ENCODE measurements around the gene C4A.
"Not testable (repeated sequence)": the region's sequence is repeated elsewhere in the genome, so short reads cannot be mapped to it uniquely, and the experiment has no call there.

The C4A gene

GRCh38 chr6:31980998-31981397, 859 bp upstream of the C4A start:
- DNase-seq: not testable (repeated sequence)

DNA sequence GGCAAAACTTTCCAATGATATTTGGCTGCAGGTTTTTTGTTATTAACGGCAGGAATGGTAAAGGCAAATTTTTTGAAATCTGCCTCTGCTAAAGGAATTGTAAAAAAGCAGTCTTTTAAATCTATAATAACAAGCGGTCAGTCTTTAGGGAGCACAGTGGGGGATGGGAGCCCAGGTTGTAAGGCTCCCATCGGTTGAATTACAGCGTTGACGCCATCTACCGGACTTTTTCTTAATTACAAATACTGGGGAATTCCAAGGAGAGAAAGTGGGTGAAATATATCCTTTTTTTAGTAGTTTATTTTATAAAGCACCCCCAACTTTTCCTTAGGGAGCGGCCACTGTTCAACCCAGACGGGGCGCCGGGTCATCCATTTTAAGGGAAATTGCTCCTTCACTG, 7.5 kb downstream of the C4A start:
- DNase-seq: not testable (repeated sequence)

- not testable (repeated sequence) for DNase-seq
Measured at GRCh38 chr6:31994421-31994820, 12.6 kb downstream of the C4A start.

DNA sequence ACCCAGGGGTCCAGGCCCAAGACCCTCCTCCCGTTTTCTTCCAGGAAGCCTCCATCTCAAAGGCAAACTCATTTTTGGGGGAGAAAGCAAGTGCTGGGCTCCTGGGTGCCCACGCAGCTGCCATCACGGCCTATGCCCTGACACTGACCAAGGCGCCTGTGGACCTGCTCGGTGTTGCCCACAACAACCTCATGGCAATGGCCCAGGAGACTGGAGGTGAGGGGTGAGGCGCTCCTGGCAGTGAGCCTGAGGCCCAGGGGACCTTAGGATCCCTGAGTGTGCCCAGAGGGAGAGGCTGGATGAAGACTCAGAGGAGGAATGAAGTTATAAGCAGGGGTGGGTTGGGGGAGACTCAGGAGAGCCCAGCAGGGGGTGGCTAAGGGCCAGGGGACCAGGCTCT, 14.5 kb downstream of the C4A start:
- DNase-seq: not testable (repeated sequence)

DNA sequence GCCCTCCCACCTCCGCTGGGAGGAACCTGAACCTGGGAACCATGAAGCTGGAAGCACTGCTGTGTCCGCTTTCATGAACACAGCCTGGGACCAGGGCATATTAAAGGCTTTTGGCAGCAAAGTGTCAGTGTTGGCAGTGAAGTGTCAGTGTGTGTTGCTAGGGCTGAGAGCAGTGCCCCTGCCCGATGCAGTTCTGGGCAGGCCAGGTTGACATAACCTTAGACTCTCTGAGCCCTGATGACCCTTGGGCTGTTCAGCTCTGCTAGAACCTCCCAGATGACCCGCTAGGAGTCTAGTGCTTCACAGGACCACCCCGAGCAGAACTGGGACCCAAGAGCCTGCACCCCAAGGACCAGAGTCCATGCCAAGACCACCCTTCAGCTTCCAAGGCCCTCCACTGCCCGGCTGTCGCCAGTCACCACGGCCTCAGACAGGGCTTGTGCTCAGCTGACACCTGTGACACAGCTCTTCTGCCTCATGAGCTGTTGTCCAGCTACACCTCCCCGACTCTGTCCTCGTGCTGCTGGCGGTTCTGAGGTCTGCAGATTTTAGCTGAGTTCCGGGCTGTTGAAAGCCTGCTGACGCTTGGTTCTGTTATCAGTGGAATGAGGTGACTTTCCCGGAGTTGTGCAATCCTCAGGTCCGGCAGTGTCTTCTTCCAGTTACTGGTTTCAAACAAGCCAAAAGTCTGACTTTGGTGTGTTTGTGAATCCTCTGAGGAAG, 20.9 kb downstream of the C4A start:
- DNase-seq: not testable (repeated sequence)

GRCh38 chr6:32003301-32003700, 21.4 kb downstream of the C4A start:
- not testable (repeated sequence) for DNase-seq

- DNase-seq: not testable (repeated sequence)
Measured at GRCh38 chr6:32004393-32004792, 22.5 kb downstream of the C4A start.

- DNase-seq: not testable (repeated sequence)
Measured at GRCh38 chr6:32004864-32005537, 23.1 kb downstream of the C4A start.

- not testable (repeated sequence) for DNase-seq
Measured at GRCh38 chr6:32005538-32005880, 23.7 kb downstream of the C4A start.

- not testable (repeated sequence) for DNase-seq
Measured at GRCh38 chr6:32005991-32006529, 24.2 kb downstream of the C4A start.

DNA sequence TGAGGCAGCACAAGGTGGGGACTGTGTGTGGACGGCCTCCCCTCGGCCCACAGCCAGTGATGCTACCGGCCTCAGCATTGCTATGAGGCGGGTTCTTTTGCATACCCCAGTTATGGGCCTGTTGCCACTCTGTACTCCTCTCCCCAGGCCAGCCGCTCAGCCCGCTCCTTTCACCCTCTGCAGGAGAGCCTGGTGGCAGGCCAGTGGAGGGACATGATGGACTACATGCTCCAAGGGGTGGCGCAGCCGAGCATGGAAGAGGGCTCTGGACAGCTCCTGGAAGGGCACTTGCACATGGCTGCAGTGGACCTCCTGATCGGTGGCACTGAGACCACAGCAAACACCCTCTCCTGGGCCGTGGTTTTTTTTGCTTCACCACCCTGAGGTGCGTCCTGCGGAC, 25.2 kb downstream of the C4A start:
- not testable (repeated sequence) for DNase-seq

DNA sequence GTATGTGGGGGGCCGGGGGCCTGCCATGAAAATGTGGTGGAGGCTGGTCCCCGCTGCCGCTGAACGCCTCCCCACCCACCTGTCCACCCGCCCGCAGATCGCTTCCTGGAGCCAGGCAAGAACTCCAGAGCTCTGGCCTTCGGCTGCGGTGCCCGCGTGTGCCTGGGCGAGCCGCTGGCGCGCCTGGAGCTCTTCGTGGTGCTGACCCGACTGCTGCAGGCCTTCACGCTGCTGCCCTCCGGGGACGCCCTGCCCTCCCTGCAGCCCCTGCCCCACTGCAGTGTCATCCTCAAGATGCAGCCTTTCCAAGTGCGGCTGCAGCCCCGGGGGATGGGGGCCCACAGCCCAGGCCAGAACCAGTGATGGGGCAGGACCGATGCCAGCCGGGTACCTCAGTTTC, 26.2 kb downstream of the C4A start:
- DNase-seq: not testable (repeated sequence)

DNA sequence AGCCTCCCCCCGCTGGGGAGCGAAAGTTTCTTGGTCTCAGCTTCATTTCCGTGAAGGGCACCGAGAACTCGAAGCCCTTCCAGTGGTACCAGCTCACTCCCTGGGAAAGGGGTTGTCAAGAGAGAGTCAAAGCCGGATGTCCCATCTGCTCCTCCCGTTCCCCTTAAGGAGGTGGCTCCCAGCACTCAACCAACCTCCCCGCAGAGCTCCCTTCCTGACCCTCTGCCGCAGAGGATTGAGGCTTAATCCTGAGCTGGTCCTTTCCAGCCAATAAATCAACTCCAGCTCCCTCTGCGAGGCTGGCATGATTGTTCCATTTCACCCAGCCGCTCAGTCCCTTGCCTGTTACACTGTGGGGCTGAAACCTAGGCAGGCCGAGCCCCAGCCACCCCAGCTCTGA, 26.8 kb downstream of the C4A start:
- not testable (repeated sequence) for DNase-seq

DNA sequence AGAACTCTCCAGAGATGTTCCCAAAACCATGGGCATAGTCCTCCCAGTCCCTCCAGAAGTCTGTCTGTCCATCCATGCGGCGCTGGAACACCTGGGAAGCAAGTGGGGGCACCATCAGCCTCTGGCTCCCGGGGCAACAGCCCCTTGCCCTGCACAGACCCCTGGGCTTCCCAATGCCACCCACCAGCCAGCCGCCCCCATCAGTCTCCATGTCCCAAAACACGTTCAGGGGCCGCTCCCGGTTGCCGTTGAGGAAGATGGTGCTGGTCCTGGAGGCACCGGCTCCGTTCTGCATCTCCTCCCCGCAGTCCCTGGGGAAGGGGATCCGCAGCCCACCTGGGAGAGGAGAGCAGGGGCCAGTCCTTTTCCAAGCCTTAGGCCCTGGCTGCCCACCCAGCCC, 27.7 kb downstream of the C4A start:
- not testable (repeated sequence) for DNase-seq

DNA sequence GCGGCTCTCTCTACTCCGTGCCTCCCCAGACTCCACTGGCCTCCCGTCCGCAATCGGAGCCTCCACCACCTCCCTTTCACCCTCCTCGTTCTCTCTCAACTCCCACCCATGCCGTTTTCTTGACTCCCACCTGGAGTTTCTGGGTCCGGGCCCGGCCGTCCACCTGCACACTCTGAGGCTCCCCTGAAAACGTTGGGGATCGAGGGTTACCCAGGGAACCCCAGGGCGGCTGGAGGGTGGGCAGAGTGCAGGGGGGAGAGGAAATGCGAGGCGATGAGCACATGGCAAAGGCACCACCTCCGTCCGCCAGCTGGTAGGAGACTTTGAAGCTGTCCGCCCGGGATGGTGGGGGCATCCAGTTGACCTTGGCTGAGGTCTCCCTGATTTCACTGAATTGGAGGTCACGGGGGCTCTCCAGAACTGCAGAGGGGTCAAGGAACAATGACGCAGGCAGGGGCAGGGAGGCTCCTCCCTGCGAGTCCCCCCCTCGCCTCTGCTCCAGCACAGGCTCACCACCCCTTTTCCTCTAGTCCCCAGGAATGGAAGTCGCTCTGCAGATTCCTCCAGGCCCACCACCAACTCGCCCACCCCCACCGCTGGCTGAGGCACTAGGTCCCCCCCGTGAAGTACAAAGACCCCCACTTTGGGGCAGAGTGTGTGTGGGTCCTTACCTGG, 29.1 kb downstream of the C4A start:
- not testable (repeated sequence) for DNase-seq

DNA sequence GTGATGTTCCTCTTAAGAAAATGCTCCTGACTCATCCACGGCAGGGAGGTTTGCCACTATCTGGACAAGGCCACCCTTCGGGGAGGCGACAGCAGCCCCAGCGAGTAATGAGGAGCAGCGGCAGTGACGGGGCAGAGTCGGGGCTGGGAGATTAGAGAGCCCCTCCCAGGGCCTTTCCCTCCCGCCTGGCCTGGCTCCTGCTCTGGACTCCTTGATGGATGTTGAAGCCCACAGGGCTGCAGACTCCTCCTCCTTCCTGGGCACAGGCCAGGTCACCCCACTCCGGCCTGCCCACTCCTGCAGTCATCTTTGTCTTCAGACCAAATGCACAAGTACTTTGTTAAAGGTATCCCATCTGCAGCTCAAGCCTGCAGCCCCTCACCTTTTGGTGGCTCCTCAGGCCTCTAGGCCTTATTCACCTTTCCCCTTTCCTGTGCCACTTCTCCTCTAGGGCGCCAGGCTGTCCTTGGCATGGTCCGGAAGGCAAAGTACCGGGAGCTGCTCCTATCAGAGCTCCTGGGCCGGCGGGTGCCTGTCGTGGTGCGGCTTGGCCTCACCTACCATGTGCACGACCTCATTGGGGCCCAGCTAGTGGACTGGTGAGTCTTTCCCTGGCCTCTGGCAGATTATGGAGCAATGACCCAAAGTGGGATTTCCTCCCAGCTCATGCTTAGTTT, 31.2 kb downstream of the C4A start:
- DNase-seq: not testable (repeated sequence)

DNA sequence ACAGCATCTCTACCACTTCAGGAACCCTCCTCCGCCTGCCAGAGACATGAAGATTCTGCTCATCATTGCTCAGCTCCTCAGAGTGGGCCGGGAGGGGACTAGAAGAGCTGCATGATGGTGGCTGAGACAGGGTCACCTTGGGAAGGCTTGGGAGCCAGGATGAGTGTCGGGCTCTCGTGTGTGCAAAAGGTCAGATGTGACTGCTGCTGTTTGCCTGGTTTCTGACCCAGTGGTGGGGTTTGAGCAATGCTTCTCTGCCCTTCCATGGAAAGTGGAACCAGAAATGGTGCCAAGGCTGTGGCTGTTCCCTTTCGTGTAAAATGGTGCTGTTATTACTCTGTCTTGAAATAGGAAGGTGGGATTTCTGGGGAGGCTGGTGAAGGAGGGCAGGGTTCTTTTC, 31.9 kb downstream of the C4A start:
- DNase-seq: not testable (repeated sequence)

DNA sequence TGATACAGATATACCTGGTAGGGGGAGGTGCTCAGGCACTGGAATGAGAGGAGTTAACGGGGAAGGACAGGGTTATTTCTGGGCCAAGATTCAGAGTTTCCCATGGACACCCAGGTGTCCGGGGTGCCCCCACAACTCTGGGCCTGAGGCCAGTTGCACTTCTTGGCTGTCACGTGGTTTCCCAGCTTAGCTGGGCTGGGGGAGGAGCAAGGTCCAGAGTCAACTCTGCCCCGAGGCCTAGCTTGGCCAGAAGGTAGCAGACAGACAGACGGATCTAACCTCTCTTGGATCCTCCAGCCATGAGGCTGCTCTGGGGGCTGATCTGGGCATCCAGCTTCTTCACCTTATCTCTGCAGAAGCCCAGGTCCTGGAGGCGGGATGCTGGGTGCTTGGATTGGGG, 32.7 kb downstream of the C4A start, which contains the start of gene C4B:
Gene C4B (plus strand): TSS at position 249 of the 400 bp plus-strand sequence. CDS start 51 bp downstream, at position 300.
- DNase-seq: not testable (repeated sequence)

DNA sequence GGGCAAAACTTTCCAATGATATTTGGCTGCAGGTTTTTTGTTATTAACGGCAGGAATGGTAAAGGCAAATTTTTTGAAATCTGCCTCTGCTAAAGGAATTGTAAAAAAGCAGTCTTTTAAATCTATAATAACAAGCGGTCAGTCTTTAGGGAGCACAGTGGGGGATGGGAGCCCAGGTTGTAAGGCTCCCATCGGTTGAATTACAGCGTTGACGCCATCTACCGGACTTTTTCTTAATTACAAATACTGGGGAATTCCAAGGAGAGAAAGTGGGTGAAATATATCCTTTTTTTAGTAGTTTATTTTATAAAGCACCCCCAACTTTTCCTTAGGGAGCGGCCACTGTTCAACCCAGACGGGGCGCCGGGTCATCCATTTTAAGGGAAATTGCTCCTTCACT, 40.2 kb downstream of the C4A start:
- not testable (repeated sequence) for DNase-seq

DNA sequence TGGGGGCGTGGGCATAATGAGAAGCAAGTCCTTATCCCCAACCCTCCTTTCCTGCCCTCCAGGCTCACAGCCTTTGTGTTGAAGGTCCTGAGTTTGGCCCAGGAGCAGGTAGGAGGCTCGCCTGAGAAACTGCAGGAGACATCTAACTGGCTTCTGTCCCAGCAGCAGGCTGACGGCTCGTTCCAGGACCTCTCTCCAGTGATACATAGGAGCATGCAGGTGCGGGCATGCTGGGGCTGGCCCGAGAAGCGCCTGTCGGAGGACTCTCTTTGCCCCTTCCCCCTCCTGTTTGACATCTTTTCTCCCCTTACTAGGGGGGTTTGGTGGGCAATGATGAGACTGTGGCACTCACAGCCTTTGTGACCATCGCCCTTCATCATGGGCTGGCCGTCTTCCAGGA, 46.8 kb downstream of the C4A start:
- DNase-seq: not testable (repeated sequence)

- DNase-seq: not testable (repeated sequence)
Measured at GRCh38 chr6:32029553-32029952, 47.7 kb downstream of the C4A start.

DNA sequence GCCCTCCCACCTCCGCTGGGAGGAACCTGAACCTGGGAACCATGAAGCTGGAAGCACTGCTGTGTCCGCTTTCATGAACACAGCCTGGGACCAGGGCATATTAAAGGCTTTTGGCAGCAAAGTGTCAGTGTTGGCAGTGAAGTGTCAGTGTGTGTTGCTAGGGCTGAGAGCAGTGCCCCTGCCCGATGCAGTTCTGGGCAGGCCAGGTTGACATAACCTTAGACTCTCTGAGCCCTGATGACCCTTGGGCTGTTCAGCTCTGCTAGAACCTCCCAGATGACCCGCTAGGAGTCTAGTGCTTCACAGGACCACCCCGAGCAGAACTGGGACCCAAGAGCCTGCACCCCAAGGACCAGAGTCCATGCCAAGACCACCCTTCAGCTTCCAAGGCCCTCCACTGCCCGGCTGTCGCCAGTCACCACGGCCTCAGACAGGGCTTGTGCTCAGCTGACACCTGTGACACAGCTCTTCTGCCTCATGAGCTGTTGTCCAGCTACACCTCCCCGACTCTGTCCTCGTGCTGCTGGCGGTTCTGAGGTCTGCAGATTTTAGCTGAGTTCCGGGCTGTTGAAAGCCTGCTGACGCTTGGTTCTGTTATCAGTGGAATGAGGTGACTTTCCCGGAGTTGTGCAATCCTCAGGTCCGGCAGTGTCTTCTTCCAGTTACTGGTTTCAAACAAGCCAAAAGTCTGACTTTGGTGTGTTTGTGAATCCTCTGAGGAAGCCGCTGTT, 53.6 kb downstream of the C4A start:
- not testable (repeated sequence) for DNase-seq

All from inflammatory macrophage treated with lipopolysaccharide for 1 hour (primary cell).